Measurements from ENCODE around the gene ARHGAP15. TPM values are rescaled to one million over a fixed set of nuclear protein-coding genes. Genes with fewer than 3 reads are reported as not detected.
A peak's percentile ranks its signal among the peaks of the same experiment; 100 is the strongest.

Gene ARHGAP15
- total RNA-seq, 1 experiment from 2014 or later, result not detected

DNA sequence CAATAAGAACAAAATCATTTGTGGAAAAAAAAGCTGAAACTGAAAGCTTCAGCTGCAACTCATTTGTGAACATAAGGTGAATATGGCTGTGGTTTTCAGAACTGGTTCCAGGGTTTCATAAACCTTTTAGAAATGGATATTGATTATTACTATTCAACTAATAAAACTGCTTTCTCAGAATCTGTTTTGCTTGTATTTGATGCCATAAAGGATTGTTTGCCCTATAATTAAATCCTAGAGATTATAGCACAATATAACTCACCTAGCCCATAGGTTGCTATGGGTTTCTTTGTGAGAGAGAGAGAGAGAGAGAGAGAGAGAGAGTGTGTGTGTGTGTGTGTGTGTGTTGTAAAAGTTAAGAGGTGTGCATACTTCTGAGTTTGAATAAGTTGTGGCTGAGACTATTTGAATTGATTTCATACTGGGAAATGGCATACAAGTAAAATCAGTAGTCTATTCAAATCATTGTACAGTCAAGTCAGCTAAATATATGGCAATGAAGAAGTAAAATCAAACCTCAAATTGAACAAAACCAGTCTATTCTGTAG lies 339.2 kb downstream of the ARHGAP15 start:
- no peaks in the 10 kb centered on the region for H3K36me3 ChIP-seq (replicated peaks; ENCODE audit: control insufficient read depth, insufficient read depth, low read length)
- no peak for DNase-seq
- H3K27me3 ChIP-seq (ENCODE audit: control insufficient read depth, insufficient read depth, low read length), result no peaks in the 10 kb centered on the region
- H3K4me3 ChIP-seq (ENCODE audit: insufficient read depth, low read depth, low read length), result no peak overlapping the region

DNA sequence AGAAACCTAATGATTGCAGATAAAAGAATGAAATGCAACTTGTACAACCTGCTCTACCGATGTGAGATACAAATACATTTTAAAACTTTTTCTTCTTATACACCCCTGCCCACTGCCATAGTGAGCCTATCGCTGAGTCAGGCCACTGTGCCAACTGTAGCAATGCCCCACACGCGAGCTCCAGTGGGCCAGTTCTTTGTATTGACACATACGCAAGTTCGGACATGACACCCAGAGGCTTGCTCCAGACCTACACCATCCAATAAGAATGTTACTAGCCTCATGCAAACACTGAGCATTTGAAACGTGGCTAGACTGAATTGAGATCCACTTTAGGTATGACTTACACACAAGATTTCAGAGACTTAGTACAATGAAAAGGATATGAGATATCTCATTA lies 340.1 kb downstream of the ARHGAP15 start:
- no peak for DNase-seq
- Histone ChIP-seq H3K4me3 (ENCODE audit: insufficient read depth, low read depth, low read length) (no peak overlapping the region), H3K36me3 (replicated peaks; ENCODE audit: control insufficient read depth, insufficient read depth, low read length) (no peaks in the 10 kb centered on the region), H3K27me3 (ENCODE audit: control insufficient read depth, insufficient read depth, low read length) (no peaks in the 10 kb centered on the region)

DNA sequence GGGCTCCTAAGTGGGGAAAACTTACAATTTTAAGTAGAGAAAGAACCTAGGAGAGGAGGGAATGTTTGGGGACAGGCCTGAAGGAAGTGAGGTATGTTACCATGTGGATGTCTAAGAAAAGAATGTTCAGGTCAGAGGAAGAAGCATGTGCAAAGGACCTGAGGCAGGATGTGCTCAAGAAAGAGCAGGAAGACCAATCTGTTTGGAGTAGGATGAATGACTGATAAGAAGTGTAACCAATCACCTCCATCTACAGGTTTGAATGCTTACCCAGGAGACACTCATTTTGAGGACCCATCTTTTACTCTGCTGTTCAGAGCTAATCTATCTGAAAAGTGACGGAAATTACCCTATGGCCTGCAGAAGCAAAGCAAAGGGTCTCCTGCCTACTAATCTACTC lies 342.3 kb downstream of the ARHGAP15 start:
- Histone ChIP-seq H3K27me3 (ENCODE audit: control insufficient read depth, insufficient read depth, low read length) (no peaks in the 10 kb centered on the region), H3K36me3 (replicated peaks; ENCODE audit: control insufficient read depth, insufficient read depth, low read length) (no peaks in the 10 kb centered on the region), H3K4me3 (ENCODE audit: insufficient read depth, low read depth, low read length) (no peak overlapping the region)
- no peak for DNase-seq

DNA sequence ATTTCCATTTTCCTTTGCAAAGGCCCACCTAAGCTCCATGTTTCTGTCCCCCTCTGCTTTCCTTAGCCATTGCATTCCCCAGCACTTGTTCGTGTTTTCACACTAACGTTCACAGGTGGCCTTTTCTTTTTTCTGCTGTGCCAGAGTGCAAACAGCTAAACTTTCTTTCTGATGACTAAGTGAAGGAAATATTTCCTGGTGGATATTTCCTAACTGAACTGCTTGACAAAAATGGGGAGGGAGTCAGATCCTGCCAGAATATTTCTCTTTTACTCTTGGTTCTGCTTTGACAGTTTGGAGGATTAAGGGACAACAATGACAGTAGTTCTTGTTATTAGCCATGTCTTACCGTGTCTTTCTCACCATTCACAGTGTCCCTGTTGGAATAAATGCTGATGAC lies 344.0 kb downstream of the ARHGAP15 start:
- H3K4me3 ChIP-seq (ENCODE audit: insufficient read depth, low read depth, low read length), result no peak overlapping the region
- no peak for DNase-seq
- H3K36me3 ChIP-seq (replicated peaks; ENCODE audit: control insufficient read depth, insufficient read depth, low read length), result no peaks in the 10 kb centered on the region
- no peaks in the 10 kb centered on the region for H3K27me3 ChIP-seq (ENCODE audit: control insufficient read depth, insufficient read depth, low read length)

DNA sequence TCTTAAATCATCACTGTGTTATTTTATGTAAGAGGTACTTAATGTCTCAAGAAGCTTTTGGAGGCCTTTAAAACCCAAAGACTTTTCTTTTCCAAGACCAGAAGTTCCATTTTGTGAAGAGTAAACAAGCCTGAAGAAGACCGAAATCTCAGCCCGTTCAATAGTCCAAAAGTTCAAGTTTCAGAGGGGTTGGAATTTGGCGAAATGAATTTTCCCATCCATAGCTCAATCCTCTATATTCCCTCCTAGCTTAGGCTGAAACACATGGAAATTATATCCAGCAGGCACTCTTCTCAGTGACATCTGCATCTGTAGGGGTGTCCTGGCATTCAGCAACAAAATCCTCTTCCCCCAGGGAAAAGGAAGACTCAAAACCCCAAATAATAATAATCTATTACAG lies 344.6 kb downstream of the ARHGAP15 start:
- H3K27me3 ChIP-seq (ENCODE audit: control insufficient read depth, insufficient read depth, low read length), result no peaks in the 10 kb centered on the region
- no peaks in the 10 kb centered on the region for H3K36me3 ChIP-seq (replicated peaks; ENCODE audit: control insufficient read depth, insufficient read depth, low read length)
- no peak for DNase-seq
- no peak overlapping the region for H3K4me3 ChIP-seq (ENCODE audit: insufficient read depth, low read depth, low read length)

DNA sequence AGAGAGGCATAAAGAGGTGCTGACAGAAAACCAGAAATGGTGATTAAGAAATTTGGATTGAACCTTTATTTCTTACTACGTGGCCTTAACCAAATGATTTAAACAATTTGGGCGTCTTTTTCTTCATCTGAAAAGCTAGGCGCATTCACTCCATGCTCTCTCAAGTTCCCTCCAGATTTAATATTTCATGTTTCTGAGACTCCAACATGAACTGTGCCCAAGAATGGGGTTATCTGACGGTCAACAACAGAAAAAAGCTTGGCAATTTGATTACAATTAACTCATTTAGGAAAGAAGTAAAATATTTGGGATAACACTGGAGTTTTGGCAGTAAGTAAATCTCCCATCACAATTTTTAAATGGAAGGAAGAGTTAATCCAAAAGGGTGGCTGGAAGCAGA lies 345.4 kb downstream of the ARHGAP15 start:
- Histone ChIP-seq H3K27me3 (ENCODE audit: control insufficient read depth, insufficient read depth, low read length) (no peaks in the 10 kb centered on the region), H3K36me3 (replicated peaks; ENCODE audit: control insufficient read depth, insufficient read depth, low read length) (no peaks in the 10 kb centered on the region), H3K4me3 (ENCODE audit: insufficient read depth, low read depth, low read length) (no peak overlapping the region)
- no peak for DNase-seq

DNA sequence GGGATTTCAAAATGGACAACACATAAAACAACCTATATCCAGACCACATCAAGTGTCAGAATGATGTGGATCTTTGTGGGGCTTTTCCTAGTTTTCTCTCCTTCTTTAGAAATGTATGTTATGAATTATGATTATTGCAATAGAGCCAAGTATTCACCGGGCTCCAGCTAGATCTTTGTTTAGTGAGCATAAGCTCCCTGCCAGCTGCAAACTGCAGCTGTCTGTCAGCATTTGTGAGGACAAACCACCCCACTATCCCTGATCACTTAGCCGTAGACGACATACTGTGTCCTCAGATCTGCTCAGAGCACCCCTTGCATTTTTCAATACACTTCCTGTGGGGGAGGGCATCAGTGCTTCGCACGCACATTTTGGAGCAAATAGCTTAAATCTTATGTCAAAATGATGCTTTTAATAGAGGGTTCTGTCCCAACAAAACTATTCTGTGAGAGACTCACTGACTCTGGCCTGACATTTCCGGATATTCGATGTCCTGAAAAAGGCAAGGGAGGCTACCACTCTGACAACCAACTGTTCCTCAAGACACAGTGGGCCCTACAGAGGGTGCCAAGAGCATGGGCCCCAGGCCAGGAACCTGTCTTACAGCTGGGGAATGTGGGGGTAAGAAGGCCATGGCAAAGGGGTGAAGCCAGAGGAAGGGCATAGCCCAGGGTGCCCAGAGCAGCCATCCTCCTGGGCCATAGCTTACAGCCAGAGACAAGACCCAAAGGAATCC lies 346.0 kb downstream of the ARHGAP15 start:
- DNase-seq, result no peak
- Histone ChIP-seq H3K27me3 (ENCODE audit: control insufficient read depth, insufficient read depth, low read length) (no peaks in the 10 kb centered on the region; the same call in 1 of the 2 replicates), H3K36me3 (replicated peaks; ENCODE audit: control insufficient read depth, insufficient read depth, low read length) (no peaks in the 10 kb centered on the region), H3K4me3 (ENCODE audit: insufficient read depth, low read depth, low read length) (no peak overlapping the region)

DNA sequence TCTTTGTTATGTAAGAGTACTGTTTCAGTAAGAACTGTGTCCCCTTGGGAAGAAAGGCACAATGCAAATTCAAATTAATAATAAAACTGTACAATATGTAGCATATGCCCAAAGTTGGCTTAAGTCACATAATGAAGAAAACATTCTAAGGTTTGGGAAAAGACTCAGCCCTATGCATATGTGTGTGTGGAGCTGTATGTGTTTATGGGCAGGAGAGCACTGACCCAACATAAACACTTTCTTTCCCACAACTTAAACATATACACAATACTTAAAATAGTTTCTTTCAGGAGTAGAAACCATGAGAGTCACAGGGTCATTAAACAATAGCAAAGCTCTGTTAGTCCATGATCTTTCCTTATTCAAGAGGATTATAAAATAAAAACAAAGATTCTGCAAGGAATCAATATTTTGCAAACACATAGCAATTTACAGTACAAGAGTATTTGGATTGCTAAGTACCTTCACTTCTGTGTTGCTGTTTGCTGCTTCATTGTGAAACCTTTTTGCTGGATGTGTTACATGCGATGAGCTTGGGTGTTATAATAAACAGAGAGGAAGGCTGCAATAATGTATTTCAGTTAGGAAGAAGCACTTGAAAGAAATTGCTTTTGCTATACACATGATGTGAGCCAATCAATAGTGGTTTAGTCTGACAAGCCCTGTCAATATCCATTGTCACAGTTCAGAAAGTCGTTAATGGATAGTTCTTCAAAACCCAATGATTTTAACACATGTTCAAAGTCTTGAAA lies 347.3 kb downstream of the ARHGAP15 start:
- H3K27me3 ChIP-seq (ENCODE audit: control insufficient read depth, insufficient read depth, low read length), result peaks cover 5% of the 10 kb centered on the region
- no peaks in the 10 kb centered on the region for H3K36me3 ChIP-seq (replicated peaks; ENCODE audit: control insufficient read depth, insufficient read depth, low read length)
- DNase-seq, result no peak
- H3K4me3 ChIP-seq (ENCODE audit: insufficient read depth, low read depth, low read length), result no peak overlapping the region

DNA sequence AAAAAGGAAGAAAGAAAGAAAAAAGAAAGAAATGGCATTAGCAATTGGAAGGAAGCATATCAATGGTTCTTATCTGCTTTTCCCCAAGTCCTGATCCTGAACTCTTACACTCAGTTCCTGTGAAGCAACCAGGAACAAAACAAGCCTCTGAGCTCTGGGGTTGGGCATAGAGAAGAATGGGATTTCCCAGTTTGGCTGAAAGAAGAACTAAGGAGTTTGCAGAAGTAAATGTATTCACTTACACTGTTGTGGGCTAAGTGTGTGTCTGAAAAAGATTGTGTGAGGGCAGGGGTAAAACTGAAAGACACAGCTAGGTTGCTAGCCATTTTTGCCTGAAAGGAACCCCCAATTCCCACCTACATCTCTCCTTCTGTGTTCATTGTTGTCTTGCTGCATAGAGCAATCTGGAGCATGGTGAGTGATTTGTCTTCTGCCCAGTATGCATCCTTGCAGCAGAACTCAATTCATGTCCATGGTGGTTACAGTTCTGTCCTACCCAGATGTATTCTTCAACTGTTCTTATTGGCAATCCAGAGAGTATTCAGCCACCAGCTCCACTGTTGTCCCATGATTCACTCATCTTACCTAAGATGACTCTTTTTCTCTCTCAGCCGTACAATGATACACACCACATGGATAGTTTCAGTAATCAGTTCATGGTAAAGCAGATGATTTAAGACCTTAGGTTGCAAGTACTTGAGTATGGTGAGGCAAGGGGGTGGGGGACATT lies 348.7 kb downstream of the ARHGAP15 start:
- Histone ChIP-seq H3K27me3 (ENCODE audit: control insufficient read depth, insufficient read depth, low read length) (peaks cover 6% of the 10 kb centered on the region), H3K36me3 (replicated peaks; ENCODE audit: control insufficient read depth, insufficient read depth, low read length) (no peaks in the 10 kb centered on the region), H3K4me3 (ENCODE audit: insufficient read depth, low read depth, low read length) (no peak overlapping the region)
- no peak for DNase-seq

DNA sequence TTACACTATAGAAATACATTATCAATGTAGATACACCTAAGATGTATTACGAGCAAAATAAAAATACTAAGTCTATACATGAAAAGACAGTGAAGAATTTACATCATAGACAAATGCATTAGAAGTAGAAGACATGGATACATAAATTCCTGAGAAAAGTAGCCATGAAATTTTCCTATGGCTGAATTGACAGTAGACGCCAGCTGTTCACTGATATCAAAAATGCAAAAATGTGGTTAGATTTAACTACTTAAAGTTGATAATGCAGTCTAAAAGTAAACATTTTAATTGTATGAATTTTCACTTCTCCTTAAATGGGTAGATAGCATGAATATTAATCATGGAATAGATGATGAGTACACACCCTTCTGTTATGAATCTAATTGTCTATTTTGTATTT lies 350.9 kb downstream of the ARHGAP15 start:
- peaks cover 6% of the 10 kb centered on the region for H3K27me3 ChIP-seq (ENCODE audit: control insufficient read depth, insufficient read depth, low read length)
- no peak for DNase-seq
- H3K36me3 ChIP-seq (replicated peaks; ENCODE audit: control insufficient read depth, insufficient read depth, low read length), result no peaks in the 10 kb centered on the region
- H3K4me3 ChIP-seq (ENCODE audit: insufficient read depth, low read depth, low read length), result no peak overlapping the region

DNA sequence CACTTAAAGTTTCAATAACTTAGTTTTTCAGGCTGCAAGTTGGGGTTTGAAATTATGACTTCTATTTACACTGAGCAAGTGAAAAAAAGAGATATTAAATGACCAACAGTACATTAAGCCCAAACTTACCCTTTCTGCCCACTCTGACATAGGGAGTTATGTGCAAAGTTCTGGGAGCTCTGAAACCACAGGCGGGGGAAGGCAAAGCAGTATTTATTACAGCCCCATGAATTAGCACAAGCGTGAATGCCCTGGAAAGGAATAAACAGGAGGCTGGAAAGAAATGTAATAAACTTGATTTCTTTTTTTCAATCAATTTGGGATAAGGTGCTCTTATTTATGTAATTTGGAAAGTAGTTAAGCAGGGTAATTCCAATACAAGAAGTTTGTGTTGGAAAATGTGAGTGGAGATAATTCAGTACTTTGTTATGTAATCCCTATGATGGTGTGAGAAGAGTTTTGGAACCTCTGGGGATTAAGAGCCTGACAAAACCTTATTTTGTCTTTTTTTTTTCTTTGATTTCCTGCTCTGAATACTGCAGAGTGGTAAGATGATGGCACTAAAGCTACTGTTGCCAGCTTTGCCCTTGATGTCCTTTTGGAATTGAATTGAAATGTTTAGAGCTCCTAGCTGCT lies 351.5 kb downstream of the ARHGAP15 start:
- H3K36me3 ChIP-seq (replicated peaks; ENCODE audit: control insufficient read depth, insufficient read depth, low read length), result no peaks in the 10 kb centered on the region
- no peak for DNase-seq
- peaks cover 6% of the 10 kb centered on the region for H3K27me3 ChIP-seq (ENCODE audit: control insufficient read depth, insufficient read depth, low read length)
- no peak overlapping the region for H3K4me3 ChIP-seq (ENCODE audit: insufficient read depth, low read depth, low read length)

DNA sequence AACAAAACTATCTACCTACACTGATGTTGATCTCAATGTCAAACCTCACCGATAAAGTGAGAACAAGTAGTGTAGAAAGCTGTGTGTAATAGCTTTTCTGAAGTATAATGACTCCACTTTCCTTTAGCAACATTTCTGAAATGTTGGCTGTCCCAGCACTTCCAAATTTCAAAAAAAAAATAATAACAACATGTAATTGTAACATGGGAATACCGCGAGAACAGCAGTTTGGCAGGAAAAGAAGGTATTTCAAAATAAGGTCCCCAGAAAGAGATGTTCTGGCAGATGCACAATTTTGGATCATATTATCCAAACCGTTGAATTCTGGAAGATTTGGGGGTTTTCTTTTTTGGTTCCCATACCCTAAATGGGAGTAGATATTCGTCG lies 352.0 kb downstream of the ARHGAP15 start:
- Histone ChIP-seq H3K4me3 (ENCODE audit: insufficient read depth, low read depth, low read length) (no peak overlapping the region), H3K36me3 (replicated peaks; ENCODE audit: control insufficient read depth, insufficient read depth, low read length) (no peaks in the 10 kb centered on the region), H3K27me3 (ENCODE audit: control insufficient read depth, insufficient read depth, low read length) (peaks cover 6% of the 10 kb centered on the region)
- DNase-seq, result no peak

DNA sequence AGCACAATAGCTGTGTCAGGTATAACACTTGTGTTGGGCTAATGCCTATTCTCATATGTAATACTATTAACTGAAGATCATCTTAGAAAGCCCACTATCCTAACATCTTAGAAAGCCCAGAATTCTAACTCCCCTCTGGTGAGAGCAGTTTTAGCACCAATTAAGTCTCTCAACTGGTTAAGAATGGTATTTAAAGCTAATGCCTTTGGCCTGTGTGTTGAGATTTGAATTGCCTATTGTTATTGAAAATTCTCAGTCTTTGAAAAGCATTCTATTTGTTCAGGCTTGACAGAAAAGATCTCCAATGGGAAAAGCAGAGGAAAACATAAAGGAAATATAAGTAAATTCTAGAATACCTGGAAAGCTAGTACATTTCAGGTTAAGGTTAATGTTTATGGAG lies 352.5 kb downstream of the ARHGAP15 start:
- peaks cover 6% of the 10 kb centered on the region for H3K27me3 ChIP-seq (ENCODE audit: control insufficient read depth, insufficient read depth, low read length)
- no peak overlapping the region for H3K4me3 ChIP-seq (ENCODE audit: insufficient read depth, low read depth, low read length)
- peak; percentile 28 for DNase-seq
- no peaks in the 10 kb centered on the region for H3K36me3 ChIP-seq (replicated peaks; ENCODE audit: control insufficient read depth, insufficient read depth, low read length)

DNA sequence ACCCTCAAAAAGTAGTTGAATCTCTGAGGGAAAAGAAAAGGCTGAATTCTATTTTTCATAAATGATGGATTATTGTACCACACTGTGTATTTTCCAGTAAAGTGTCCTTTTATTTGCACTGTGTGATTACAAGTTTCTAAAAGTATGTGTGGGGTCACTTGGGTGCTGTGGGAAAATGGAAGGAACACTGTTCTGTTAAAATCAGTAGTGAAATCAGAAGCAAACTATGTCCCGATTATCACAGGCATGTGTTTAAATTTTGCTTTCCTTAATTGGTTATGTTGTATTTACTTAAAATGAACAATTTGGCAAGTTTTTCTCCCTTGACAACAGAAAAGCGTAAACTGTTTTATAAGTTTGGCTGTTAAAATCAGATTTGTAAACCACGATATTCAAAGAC lies 353.1 kb downstream of the ARHGAP15 start:
- no peak for DNase-seq
- no peaks in the 10 kb centered on the region for H3K36me3 ChIP-seq (replicated peaks; ENCODE audit: control insufficient read depth, insufficient read depth, low read length)
- no peak overlapping the region for H3K4me3 ChIP-seq (ENCODE audit: insufficient read depth, low read depth, low read length)
- peaks cover 6% of the 10 kb centered on the region for H3K27me3 ChIP-seq (ENCODE audit: control insufficient read depth, insufficient read depth, low read length)

Data from H7 (cell line).